GM12878 (cell line): ENCODE measurements around the gene SPOP.

Experiments used
- PKNOX1 ChIP-seq: fragments of 450-650 bp; IDR thresholded peaks from 2 replicates; pipeline ENCODE4 v1.6.1; 2016; ENCODE audit warnings: mild to moderate bottlenecking
- RELA ChIP-seq: fragments of 450-650 bp; IDR thresholded peaks from 2 replicates; pipeline ENCODE4 v1.8.0; 2014; ENCODE audit warnings: borderline replicate concordance; ENCODE audit not compliant: partially characterized antibody
- SMARCA5 ChIP-seq: fragments of 450-650 bp; IDR thresholded peaks from 2 replicates; pipeline ENCODE4 v1.6.1; 2017; ENCODE audit warnings: mild to moderate bottlenecking
- TCF3 ChIP-seq: IDR thresholded peaks from 2 replicates; pipeline ENCODE4 v1.6.1; 2012; ENCODE audit warnings: low read depth, mild to moderate bottlenecking, low read length, borderline replicate concordance; ENCODE audit not compliant: insufficient read depth
- ZNF207 ChIP-seq: fragments of 450-650 bp; IDR thresholded peaks from 2 replicates; pipeline ENCODE4 v1.6.1; 2014; ENCODE audit warnings: antibody characterized with exemption, mild to moderate bottlenecking, borderline replicate concordance
- TF ChIP-seq, protein P1 (sequence below), 3 experiments: IDR thresholded peaks in 2 of 3; conservative IDR thresholded peaks in 1 of 3; 2 replicates each; pipeline ENCODE4 v1.5.1; 2011; ENCODE audit warnings: low read depth in 3 of 3, low read length in 3 of 3, mild to moderate bottlenecking in 3 of 3, control low read depth in 2 of 3, moderate library complexity in 2 of 3, inconsistent platforms in 1 of 3, mixed read lengths in 1 of 3; ENCODE audit not compliant: control insufficient read depth in 2 of 3, insufficient read depth in 1 of 3; ENCODE audit errors: extremely low read depth in 1 of 3

DNA sequence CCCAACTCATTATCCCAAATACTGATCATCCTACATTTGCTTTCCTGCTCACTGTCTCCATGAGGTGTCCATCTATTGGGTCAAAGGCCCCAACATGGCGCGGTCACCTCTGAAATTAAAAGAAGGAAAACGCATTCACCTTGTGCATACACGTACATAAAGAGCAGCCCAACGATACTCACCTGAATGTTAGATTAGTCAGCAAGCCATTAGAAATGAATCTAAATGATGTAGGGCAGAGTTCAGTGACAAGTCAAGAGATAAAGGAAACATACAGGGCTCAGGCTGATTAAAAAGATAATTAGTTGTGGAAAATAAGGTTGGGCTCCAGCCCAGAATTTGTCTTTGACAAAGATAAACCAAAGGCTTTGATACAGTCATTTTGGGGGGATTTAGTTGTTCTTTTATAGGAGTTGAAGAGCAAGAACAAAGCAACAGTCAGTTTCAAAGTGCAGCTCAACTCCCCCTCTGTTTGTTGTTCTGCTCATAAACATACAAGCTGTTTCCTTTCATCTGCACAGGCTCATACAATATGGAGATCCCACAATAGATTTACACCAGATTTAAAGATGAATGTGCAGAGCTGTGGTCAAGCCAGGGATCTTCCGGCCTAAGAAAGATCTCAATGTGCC, 81.2 kb downstream of the SPOP start:
- no peak for TF ChIP-seq PKNOX1
- TF ChIP-seq, protein P1, sequence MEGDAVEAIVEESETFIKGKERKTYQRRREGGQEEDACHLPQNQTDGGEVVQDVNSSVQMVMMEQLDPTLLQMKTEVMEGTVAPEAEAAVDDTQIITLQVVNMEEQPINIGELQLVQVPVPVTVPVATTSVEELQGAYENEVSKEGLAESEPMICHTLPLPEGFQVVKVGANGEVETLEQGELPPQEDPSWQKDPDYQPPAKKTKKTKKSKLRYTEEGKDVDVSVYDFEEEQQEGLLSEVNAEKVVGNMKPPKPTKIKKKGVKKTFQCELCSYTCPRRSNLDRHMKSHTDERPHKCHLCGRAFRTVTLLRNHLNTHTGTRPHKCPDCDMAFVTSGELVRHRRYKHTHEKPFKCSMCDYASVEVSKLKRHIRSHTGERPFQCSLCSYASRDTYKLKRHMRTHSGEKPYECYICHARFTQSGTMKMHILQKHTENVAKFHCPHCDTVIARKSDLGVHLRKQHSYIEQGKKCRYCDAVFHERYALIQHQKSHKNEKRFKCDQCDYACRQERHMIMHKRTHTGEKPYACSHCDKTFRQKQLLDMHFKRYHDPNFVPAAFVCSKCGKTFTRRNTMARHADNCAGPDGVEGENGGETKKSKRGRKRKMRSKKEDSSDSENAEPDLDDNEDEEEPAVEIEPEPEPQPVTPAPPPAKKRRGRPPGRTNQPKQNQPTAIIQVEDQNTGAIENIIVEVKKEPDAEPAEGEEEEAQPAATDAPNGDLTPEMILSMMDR (IDR thresholded peaks at IDR 0.05 in 2 of 3, conservative IDR thresholded peaks at IDR 0.05 in 1 of 3; ENCODE audit: control insufficient read depth in 2 of 3, extremely low read depth in 1 of 3, insufficient read depth in 1 of 3, low read depth in 3 of 3, low read length in 3 of 3), result no peak
- no peak for TF ChIP-seq SMARCA5
- no peak for TF ChIP-seq RELA
- no peak for TF ChIP-seq TCF3
- no peak for TF ChIP-seq ZNF207
